GOT3 (cell line): ENCODE measurements around the gene IFI16.
"Not testable (repeated sequence)": the region's sequence is repeated elsewhere in the genome, so short reads cannot be mapped to it uniquely, and the experiment has no call there.

Experiments
- DNase-seq: peaks from one replicate; lab custom pipeline; 2025; ENCODE audit warnings: mixed read lengths; lab: John Stamatoyannopoulos, UW

IFI16 gene

DNA sequence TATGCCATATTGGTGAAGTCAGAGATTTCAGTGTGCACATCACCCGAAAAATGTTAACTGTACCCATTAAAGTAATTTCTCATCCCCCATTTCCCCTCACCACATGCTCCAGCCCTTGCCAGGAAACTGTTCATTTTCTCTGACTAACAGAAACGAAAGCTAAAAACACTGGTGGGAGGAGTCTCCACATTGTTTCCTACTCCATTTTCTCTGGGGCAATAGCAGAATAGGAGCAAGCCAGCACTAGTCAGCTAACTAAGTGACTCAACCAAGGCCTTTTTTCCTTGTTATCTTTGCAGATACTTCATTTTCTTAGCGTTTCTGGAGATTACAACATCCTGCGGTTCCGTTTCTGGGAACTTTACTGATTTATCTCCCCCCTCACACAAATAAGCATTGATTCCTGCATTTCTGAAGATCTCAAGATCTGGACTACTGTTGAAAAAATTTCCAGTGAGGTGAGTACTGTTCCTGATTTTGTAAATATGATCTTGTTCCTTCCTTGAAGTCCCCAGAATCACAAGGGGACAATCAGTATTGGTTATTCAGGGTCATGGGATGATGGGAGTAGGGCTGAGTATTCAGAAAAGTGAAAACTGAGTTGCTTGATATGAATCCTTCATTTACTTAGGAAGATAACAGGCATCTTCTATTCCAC, at the start of gene IFI16:
Gene IFI16, plus strand, starts transcription at position 204 of the 658 bp plus-strand sequence. CDS start 4,774 bp downstream, outside the sequence.
- DNase-seq, result no peak

DNA sequence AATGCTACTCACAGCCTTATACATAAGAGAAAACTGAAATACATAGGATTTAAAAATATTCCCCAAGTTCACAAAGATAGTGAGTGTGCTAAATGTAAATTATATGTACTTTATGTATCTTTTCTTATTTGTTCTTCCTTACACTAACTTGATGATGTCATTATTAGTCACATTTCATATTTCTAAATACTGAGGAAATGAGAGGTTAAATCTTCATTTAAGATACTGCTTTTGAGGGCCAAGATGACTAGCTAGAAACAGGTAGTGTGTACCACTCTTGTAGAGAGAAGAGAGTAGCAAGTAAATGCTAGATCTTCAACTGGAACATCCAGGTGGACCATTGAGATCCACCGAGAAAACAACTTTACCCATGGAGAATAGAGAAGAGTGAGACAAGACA, 48.5 kb upstream of the IFI16 start:
- DNase-seq, result no peak

GRCh38 chr1:158962983-158963382, 46.7 kb upstream of the IFI16 start:
- no peak for DNase-seq

DNA sequence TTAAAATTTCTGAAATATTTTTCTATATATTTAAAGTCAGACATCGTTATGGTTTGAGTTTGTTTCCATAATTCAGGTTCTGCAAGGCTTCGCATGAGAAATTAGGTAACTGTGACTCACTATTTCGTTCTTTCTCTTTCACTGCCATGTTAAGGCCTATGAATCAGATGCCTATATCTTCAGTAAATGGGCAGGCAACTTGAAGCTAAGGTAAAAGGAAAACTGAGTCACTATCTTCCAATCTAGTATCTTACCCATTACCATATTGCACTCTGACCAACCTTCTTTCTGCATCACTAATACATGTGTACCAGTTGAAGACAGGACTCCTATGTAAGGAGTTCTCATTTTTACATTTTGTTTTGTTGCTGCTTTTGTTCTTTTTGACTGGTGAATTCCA, 40.5 kb upstream of the IFI16 start:
- no peak for DNase-seq

DNA sequence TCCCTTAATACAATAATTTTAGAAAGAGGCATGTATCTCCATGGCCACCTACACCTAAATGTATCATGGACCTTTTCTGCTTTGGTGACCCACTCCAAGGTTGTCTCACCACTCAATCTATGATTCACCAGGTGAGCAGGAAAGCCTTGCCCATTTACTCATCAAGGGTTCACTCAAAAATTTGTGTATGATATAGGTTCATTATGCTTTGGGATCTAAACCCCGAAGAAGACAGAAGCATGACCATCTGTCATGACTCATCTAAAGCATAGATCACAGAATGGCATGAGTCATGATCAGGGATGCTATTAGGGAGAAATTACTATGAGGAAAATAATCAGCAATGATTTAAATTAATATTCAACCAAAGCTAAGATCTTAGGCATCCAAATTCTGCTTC, 39.9 kb upstream of the IFI16 start:
- DNase-seq, result no peak

GRCh38 chr1:158972841-158973240, 36.9 kb upstream of the IFI16 start:
- DNase-seq, result no peak

GRCh38 chr1:158976219-158976618, 33.5 kb upstream of the IFI16 start:
- no peak for DNase-seq

DNA sequence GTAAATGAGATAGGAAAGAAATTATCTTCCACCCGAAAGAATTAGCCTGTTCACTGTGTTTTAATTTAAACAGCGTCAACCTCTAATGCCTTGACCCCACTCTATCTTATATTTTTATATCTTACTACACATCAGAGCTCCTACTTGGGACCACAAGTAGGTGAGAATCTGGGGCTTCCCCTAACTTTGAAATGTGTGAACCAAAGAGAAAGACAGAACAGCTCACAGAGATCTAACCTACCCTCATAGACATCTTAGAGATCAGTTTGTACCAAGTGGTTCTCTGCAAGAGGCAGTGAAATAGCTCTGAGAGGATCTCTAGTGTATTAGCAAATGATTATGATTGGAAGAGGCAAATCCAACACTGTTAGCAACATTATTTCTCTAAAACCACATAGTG, 31.0 kb upstream of the IFI16 start:
- DNase-seq, result no peak

DNA sequence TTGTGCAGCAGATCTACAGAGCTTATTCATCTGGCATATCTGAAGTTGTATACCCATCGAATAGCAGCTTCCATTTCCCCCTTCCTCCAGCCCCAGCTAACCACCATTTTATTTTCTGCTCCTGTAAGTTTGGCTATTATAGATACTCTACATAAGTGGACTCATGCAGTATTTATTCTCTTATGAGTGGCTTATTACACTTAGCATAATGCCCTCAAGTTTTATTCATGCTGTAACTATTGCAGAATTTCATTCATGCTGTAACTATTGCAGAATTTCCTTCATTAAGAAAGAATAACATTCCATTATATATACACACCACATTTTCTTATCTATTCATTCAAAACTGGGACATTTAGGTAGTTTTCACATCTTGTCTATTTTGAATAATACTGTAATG, 30.5 kb upstream of the IFI16 start:
- DNase-seq, result no peak

DNA sequence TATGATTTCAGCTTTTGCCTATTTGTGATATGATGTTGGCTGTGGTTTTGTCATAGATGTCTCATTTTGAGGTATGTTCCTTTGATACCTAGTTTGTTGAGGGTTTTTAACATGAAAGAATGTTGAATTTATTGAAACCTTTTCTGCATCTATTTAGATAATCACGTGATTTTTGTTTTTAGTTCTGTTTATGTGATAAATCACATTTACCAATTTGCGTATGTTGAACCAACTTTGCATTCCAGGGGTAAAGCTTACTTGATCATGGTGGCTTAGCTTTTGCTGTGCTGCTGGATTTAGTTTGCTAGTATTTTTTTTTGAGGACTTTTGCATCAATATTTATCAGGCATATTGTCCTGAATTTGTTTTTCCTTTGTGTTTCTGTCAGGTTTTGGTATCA, 26.5 kb upstream of the IFI16 start:
- DNase-seq, result no peak

DNA sequence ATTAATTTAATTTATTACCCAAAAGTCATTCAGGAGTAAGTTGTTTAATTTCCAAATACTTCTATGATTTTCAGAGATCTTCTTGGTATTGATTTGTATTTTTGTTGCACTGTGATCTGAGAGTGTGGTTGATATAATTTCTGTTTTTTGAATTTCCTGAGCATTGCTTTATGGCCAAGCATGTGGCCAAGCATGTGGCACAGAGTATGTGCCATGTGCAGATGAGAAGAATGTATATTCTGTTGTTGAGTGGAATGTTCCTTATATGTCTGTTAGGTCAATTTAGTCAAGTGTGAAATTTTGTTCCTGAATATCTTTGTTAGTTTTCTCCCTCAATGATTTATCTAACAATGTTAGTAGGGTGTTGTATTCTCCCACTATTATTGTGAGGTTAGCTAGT, 25.3 kb upstream of the IFI16 start:
- no peak for DNase-seq

- DNase-seq, result no peak
These were observed 20.3 kb upstream of the IFI16 start for GRCh38 chr1:158989424-158989823.

- no peak for DNase-seq
These were observed 16.9 kb upstream of the IFI16 start for GRCh38 chr1:158992787-158993312.

DNA sequence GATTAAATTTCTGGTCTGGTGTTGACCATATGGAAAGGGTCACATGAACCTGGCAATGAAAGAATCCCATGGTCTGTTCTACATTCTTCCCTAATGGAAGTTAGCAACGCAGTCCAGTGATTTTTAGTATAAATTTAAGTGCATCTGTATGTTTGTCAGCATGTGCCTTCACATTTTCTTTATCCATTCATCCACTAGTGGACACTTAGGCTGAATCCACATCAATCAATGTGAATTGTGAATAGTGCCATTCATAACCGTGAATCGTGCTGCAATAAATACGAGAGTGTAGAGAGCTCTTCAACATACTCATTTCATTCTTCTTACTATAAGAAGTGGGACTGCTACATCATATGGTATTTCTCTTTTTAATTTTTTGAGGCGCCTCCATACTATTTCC, 12.7 kb upstream of the IFI16 start:
- no peak for DNase-seq

DNA sequence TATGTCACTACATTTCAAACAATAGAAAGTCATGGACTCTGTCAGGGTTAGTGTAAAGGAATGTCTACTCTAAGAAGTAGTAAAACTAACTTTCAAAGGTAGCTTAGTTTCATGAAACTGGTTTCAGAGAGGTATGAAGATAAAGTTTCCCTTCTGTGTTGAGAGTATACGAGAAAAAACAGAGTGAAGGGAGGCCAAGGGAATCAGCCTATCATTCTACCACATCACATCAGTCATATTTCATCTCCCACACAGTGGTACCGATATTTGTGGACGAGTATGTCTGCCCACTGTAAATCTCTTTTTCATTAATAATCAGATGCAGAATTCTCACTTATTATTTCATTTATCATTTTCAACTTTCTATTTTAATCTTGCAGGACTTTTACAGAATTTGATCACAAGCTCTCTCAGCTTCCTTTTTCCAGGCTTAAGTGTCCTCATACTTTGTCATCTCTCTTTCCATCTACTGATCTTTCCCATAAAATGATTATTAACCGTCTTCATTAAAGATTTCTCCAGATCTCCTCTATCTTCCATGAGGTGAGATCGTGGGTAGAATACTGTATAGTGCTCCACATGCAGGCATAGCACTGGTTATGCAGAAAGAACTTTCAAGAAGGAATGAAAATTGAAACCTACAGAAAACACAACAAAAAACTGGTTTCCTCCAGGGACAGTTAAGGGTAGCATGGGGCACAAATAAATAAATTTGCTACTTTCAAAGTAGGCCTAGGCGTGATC, 11.5 kb upstream of the IFI16 start:
- DNase-seq, result no peak

- DNase-seq, result no peak
These were observed 10.9 kb upstream of the IFI16 start for GRCh38 chr1:158998781-158999161.

- peak; percentile 40 for DNase-seq
These were observed 10.2 kb upstream of the IFI16 start for GRCh38 chr1:158999316-159000069.

DNA sequence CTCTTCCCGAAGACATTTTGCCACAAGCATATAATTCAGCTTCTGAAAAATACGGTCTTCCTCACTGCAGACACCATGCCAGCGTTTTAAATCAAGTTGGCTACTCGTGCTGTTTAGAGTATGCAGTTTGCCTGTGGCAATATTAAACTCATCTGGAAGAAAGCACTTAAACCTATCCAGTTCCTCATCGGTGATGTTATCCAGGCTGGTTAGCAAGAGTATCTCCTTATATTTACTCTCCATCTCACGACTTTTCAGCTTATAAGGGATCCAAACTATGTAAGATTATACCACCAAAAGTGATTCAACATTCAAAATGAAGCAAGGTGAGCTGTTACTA, 9.7 kb upstream of the IFI16 start:
- DNase-seq, result no peak

GRCh38 chr1:159000625-159001024, 9.1 kb upstream of the IFI16 start:
- peak; percentile 12 for DNase-seq

- no peak for DNase-seq
These were observed 4.5 kb upstream of the IFI16 start for GRCh38 chr1:159005161-159005560.

GRCh38 chr1:159005676-159006075, 4.0 kb upstream of the IFI16 start:
- DNase-seq, result no peak

GRCh38 chr1:159006210-159006807, 3.4 kb upstream of the IFI16 start:
- DNase-seq, result not testable (repeated sequence)

GRCh38 chr1:159007726-159008125, 2.0 kb upstream of the IFI16 start:
- DNase-seq, result no peak
